ENCODE results near the gene FOXN4.
A peak's percentile ranks its signal among the peaks of the same experiment; 100 is the strongest.

The FOXN4 gene

DNA sequence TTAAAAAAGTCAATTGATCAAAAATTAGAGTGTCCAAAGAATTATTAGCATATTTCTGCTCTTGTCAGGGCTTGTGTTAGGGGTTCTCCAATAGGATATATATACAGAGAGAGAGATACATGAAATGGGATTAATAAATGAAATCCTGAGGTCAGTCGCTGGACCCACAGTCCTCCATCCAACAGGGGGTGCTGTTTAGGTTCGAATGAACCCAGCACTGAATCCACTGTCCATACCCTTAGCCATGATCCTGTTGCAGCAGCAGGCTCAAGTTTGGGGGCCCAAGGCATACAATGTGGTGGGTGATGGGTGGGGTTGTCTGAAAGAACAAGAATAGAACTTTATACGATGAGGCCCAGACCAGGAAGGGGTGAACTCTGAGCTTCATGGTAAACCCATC lies 37.8 kb upstream of the FOXN4 start:
- TF ChIP-seq, protein P1, sequence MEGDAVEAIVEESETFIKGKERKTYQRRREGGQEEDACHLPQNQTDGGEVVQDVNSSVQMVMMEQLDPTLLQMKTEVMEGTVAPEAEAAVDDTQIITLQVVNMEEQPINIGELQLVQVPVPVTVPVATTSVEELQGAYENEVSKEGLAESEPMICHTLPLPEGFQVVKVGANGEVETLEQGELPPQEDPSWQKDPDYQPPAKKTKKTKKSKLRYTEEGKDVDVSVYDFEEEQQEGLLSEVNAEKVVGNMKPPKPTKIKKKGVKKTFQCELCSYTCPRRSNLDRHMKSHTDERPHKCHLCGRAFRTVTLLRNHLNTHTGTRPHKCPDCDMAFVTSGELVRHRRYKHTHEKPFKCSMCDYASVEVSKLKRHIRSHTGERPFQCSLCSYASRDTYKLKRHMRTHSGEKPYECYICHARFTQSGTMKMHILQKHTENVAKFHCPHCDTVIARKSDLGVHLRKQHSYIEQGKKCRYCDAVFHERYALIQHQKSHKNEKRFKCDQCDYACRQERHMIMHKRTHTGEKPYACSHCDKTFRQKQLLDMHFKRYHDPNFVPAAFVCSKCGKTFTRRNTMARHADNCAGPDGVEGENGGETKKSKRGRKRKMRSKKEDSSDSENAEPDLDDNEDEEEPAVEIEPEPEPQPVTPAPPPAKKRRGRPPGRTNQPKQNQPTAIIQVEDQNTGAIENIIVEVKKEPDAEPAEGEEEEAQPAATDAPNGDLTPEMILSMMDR (IDR thresholded peaks at IDR 0.05; ENCODE audit: low read depth, low read length, missing control alignments): peak; percentile 38
- DNase-seq (ENCODE audit: extremely low read depth, low read depth): no peak
- no peak overlapping the region for H3K4me3 ChIP-seq (replicated peaks; ENCODE audit: low read depth, low read length)

GRCh38 chr12:109345428-109345827 lies 36.3 kb upstream of the FOXN4 start:
- H3K4me3 ChIP-seq (replicated peaks; ENCODE audit: low read depth, low read length): no peak overlapping the region
- DNase-seq (ENCODE audit: extremely low read depth, low read depth): no peak
- TF ChIP-seq, protein P1 (IDR thresholded peaks at IDR 0.05; ENCODE audit: low read depth, low read length, missing control alignments): no peak

- no peak for DNase-seq (ENCODE audit: extremely low read depth, low read depth)
- no peak overlapping the region for H3K4me3 ChIP-seq (replicated peaks; ENCODE audit: low read depth, low read length)
- TF ChIP-seq, protein P1 (IDR thresholded peaks at IDR 0.05; ENCODE audit: low read depth, low read length, missing control alignments): no peak
These were observed 34.6 kb upstream of the FOXN4 start for GRCh38 chr12:109343677-109344076.

GRCh38 chr12:109336593-109336992 lies 27.5 kb upstream of the FOXN4 start:
- H3K4me3 ChIP-seq (replicated peaks; ENCODE audit: low read depth, low read length): no peak overlapping the region
- TF ChIP-seq, protein P1 (IDR thresholded peaks at IDR 0.05; ENCODE audit: low read depth, low read length, missing control alignments): no peak
- DNase-seq (ENCODE audit: extremely low read depth, low read depth): no peak

GRCh38 chr12:109334887-109335286 lies 25.8 kb upstream of the FOXN4 start:
- DNase-seq (ENCODE audit: extremely low read depth, low read depth): no peak
- TF ChIP-seq, protein P1 (IDR thresholded peaks at IDR 0.05; ENCODE audit: low read depth, low read length, missing control alignments): no peak

DNA sequence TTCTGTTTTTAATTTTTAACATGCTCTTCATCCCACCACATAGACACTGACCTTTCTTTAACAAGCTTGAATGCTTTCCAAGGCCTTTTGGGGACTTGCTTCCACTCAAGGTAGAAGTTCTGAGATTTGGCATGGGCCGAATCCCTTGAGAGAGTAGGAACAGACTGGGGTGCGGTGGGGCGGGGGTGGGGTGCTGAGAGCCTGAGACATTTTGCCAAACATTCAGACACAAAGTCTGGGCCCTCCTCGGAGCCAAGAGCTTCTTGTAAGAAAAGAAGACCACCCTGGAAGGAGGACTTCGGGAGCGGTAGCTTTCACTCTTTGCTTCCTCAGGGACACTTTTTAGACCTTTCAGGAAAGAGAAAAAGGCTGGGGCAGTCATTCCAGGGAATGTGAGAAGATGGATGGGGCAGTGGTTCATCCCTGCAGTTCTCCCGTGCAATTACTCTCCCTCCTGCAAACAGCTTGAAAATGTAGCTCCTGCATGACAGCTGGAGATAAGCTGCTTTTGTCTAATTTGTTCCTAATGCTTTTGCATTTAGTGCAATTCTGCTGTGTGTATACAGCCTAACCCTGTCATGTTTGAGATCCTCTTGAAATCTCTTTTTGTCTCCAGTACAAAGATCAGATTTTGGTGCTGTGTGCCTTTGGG lies 22.3 kb upstream of the FOXN4 start:
- TF ChIP-seq, protein P1 (IDR thresholded peaks at IDR 0.05; ENCODE audit: low read depth, low read length, missing control alignments): no peak
- DNase-seq (ENCODE audit: extremely low read depth, low read depth): no peak
- no peak overlapping the region for H3K4me3 ChIP-seq (replicated peaks; ENCODE audit: low read depth, low read length)

More at GRCh38 chr12:109334887-109335286, 25.8 kb upstream of the FOXN4 start:
- no peak overlapping the region for H3K4me3 ChIP-seq (replicated peaks; ENCODE audit: low read depth, low read length)

Measured in HFF-Myc (cell line).